GM18519 (cell line): ENCODE results near the gene SEMA3E.

ENCODE experiments used
- ATAC-seq: cut with Tn5 transposase; IDR thresholded peaks from one replicate; pipeline ENCODE4 v1.9.1; 2021; ENCODE audit warnings: mild to moderate bottlenecking, moderate library complexity; ENCODE audit not compliant: unreplicated experiment, low FRiP score

The SEMA3E gene

GRCh38 chr7:83394776-83395175 is 254.2 kb downstream of the SEMA3E start:
- no peak for ATAC-seq

GRCh38 chr7:83388436-83388835 is 260.5 kb downstream of the SEMA3E start:
- no peak for ATAC-seq

GRCh38 chr7:83366629-83367028 is 282.3 kb downstream of the SEMA3E start:
- ATAC-seq = no peak

GRCh38 chr7:83365746-83366145 is 283.2 kb downstream of the SEMA3E start:
- no peak for ATAC-seq

GRCh38 chr7:83362871-83363550 is 285.9 kb downstream of the SEMA3E start:
- no peak for ATAC-seq

- no peak for ATAC-seq
These were observed 289.8 kb downstream of the SEMA3E start for GRCh38 chr7:83359108-83359507.

- no peak for ATAC-seq
These were observed 293.8 kb downstream of the SEMA3E start for GRCh38 chr7:83355143-83355542.

- ATAC-seq = no peak
These were observed 300.9 kb downstream of the SEMA3E start for GRCh38 chr7:83347945-83348444.

- no peak for ATAC-seq
These were observed 309.0 kb downstream of the SEMA3E start for GRCh38 chr7:83339907-83340306.

- ATAC-seq = no peak
These were observed 310.5 kb downstream of the SEMA3E start for GRCh38 chr7:83338277-83338950.

- no peak for ATAC-seq
These were observed 311.9 kb downstream of the SEMA3E start for GRCh38 chr7:83337050-83337449.

GRCh38 chr7:83326223-83326622 is 322.7 kb downstream of the SEMA3E start:
- ATAC-seq = no peak

- ATAC-seq = no peak
These were observed 323.9 kb downstream of the SEMA3E start for GRCh38 chr7:83325083-83325482.

- no peak for ATAC-seq
These were observed 324.3 kb downstream of the SEMA3E start for GRCh38 chr7:83324596-83324995.

GRCh38 chr7:83321011-83321410 is 327.9 kb downstream of the SEMA3E start:
- no peak for ATAC-seq

GRCh38 chr7:83313931-83314330 is 335.0 kb downstream of the SEMA3E start:
- no peak for ATAC-seq
